HG02763 (cell line): ENCODE measurements around the gene S1PR1.

ENCODE experiments used
- ATAC-seq: cut with Tn5 transposase; IDR thresholded peaks from one replicate; pipeline ENCODE4 v1.9.1; 2021; ENCODE audit warnings: mild to moderate bottlenecking, moderate library complexity; ENCODE audit not compliant: unreplicated experiment

The S1PR1 gene

GRCh38 chr1:101278845-101279244 is 42.0 kb downstream of the S1PR1 start:
- no peak for ATAC-seq

GRCh38 chr1:101280049-101280592 is 43.3 kb downstream of the S1PR1 start:
- ATAC-seq, result no peak

GRCh38 chr1:101280942-101281654 is 44.3 kb downstream of the S1PR1 start:
- ATAC-seq, result no peak

DNA sequence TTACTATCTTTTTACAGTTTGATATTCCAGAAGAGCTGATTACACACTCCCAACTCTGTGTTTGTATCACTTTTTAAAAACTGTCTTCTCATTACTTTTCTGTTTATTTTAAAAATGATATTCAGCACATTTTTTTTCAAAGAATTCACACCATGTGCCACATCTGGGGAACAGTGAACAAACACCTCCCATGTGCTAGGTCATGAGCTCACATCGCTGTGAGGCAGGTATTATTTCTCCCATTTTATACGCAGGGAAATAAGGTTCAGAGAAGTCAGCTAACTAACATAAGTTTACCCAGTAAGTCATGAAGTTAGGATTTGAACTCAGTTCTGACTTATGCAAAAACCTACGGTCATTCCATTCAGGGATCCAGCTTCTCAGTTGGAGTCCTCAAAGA is 44.9 kb downstream of the S1PR1 start:
- no peak for ATAC-seq

- no peak for ATAC-seq
These were observed 45.7 kb downstream of the S1PR1 start for GRCh38 chr1:101282314-101283038.

GRCh38 chr1:101283443-101283842 is 46.6 kb downstream of the S1PR1 start:
- no peak for ATAC-seq

- no peak for ATAC-seq
These were observed 47.2 kb downstream of the S1PR1 start for GRCh38 chr1:101284021-101284420.

DNA sequence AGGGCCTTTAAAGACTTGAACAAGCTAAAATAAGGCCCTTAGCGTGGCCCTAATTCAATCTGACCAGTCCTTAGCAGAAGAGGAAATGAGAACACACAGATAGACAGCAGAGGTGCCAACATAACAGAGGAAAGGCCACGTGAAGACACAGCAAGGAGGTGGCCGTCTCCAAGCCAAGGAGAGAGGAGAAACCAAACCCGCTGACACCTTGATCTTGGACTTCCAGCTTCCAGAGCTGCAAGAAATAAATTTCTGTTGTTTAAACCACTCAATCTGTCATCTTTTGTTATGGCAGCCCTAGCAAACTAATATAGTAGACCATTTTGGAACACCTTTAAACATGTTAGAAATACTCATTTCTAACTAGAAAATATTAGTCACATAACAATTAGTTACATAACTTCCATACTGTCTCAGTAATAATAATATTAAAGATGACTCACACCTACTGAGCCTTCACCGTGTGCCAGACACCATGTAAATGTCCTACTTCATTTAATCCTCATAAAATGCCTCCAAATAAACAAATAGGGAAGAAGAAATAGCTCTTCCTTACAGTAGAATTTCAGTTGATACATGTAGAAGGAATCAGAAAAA is 47.9 kb downstream of the S1PR1 start:
- no peak for ATAC-seq

- ATAC-seq, result no peak
These were observed 49.2 kb downstream of the S1PR1 start for GRCh38 chr1:101285922-101286570.

GRCh38 chr1:101288491-101288944 is 51.7 kb downstream of the S1PR1 start:
- peak; percentile 46 for ATAC-seq

- no peak for ATAC-seq
These were observed 53.5 kb downstream of the S1PR1 start for GRCh38 chr1:101290119-101290921.
